Stimulated activated CD4-positive, alpha-beta T cell treated with anti-CD3 and anti-CD28 coated beads, Interleukin-1b, Interleukin-23, amount 100 ng/mL, for 24 hours (primary cell): ENCODE measurements around the gene GPX8.
A peak's percentile ranks its signal among the peaks of the same experiment; 100 is the strongest.

Experiments used
- DNase-seq, 4 experiments: peaks; one replicate each; pipeline ENCODE4 v3.0.0-alpha.2; 2020; ENCODE audit warnings: low read depth in 4 of 4, low spot score in 1 of 4

Gene GPX8

DNA sequence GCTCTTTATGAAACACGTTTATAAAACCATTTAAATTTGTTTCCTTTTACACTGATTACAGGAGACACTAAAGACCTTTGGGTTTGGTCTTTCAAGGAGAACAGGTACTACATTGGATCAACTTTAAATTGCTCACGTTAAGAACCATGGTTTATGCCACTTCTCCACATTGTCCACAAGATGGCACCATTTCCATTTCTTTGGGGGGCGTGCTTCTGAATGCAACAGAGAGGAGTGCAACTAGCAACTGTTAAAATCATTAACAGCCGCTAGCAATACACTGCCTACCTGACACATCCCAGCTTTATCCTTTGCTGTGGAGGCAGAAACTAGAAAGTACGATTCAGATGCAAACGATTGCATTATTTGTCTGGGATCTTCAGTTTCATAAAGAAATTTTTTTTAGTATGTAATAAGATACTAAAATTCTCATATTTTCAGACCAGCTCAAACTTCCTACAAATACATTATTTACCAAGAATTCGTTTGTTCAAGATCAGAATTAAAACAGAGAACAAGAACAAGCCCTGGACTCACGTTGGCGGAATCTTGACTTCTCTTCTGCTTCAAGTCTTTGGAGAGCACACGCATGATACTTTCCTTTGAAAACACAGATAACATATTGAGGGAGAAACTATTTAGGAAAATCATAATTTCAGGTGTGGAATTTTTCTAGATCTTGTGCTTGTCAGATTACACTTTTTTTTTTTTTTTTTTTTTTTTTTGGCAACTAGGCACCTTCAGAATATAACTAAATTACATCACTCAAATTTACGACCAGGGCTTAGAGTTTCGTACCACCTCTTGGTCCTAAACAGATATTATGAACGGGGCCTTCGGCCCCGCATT, 12.3 kb downstream of the GPX8 start:
- DNase-seq, result peak in 3 of 4 experiments; percentile 13 to 41 (median 29)

GRCh38 chr5:55172937-55173686, 13.1 kb downstream of the GPX8 start, which contains the start of gene CDC20B:
Gene CDC20B (minus strand): TSS chr5:55173177. CDS start chr5:55173000, 177 bp downstream.
- DNase-seq, result peak; percentile 55 to 74 (median 58)

DNA sequence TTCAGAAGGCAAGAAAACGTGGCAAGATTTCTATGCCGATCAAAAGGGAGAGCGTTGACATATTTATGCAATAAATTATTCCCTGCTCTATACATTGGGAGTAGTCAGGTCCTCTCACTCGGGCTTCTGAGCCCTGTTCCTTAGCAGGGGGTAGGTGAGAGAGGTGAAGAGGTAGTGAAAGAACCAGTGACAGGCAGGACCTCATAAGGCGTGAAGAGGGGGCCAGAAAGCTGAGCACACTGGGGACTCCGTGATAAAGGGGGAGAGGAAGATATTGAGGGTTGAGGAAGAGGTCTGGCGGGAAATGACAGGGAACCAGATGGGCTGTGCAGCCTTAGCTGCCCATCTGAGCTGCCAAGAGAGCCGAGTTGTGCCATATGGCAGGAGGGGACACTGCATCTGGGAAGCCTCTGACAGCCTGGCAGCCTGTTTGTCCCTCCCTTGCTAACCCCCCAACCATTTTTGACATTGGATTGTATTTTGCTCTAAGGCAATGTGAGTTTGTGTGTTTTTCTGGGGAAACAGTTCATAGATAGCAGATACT, 13.8 kb downstream of the GPX8 start:
- DNase-seq, result no peak

GRCh38 chr5:55175781-55176175, 15.8 kb downstream of the GPX8 start:
- no peak for DNase-seq

DNA sequence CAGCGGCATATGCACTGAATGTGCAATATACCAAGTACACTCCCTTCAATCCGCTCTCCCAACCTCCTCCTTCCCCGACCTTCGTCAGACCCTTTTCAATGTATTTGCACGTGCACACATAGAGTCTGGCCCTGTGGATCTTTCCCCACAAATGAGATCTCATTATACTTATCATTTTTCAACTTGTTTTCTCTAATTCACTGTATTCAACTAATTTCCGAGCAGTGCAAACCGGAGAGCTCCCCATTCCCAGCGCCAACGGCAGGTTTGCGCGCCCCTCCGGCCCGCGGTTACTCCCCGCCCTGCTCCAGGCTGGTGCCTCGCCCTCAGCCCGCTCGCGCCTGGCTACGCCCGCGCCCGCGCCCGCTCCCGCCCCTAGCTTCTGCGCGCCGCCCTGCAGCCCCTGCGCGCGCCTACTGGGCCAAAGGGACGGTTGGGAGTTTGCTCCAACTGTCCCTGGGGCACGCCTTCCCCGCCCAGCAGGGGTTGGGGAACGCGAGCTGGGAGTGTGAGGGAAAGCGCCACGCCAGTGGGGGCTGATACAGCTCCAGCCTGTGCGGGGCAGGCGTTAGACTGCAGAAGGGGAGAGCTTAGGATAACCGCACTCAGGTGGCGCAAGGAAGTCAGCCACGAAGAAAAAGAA, 16.3 kb downstream of the GPX8 start:
- peak in 1 of 4 experiments; percentile 19 for DNase-seq

- DNase-seq, result no peak
Observed at GRCh38 chr5:55177078-55177477, 17.1 kb downstream of the GPX8 start.

DNA sequence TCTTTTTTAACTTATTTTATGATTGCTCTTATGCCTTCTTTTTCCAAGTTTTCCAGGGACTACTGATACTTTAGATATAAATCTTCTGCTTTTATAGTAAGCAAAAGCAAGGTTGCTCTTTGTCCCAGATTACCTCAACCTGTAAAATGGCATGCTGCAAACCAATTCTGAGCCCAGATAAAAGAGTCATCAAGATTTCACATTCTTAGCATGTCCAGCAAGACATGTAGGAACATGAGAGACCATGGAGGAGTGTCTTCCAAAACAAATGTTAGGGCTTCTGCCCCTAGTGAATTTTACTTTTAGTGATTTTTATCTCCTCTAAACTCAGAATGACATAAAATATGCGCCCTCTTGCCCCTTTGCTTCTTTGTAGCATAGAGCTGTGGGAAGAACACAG, 20.0 kb downstream of the GPX8 start:
- DNase-seq, result no peak

GRCh38 chr5:55187370-55187769, 27.4 kb downstream of the GPX8 start:
- no peak for DNase-seq

DNA sequence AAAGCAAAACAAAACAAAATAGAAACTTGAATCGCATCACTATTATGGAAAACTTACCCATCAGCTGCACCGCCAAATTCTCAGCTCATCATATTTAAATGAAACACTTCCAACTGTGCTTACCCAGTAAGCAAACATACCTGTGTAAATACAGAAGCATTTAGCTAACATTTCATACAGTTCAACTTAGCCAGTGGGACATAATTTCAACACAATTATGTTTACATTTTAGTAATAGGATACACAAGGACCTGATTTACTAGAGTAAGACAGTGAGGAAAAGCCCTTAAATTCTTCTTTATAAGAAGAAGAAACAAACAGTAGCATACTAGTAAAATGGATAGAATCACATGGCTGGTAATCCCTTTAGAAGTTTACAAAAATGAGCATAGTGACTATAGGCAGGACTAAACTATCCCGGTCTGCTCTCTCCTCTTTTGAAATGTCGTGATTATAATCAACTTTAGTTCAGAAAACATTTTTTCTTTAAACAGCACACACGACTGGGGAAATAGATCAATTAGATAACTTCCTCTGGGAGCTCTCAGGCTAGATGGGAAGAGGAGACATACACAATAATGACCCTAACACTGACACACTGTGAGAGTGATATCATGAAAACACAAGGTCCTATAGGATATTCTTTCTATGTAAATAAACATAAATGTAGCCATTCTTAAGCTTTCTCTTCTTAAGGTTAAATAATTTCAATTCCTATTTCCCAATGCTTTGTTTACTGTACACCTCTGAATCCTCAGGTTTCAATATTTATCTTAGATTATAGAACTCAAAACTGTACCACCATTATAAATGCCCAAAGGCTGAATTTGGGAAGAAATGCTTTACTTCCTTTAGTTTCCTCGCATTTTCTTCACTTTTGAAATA, 28.9 kb downstream of the GPX8 start:
- DNase-seq, result no peak

GRCh38 chr5:55191165-55191564, 31.2 kb downstream of the GPX8 start:
- no peak for DNase-seq

DNA sequence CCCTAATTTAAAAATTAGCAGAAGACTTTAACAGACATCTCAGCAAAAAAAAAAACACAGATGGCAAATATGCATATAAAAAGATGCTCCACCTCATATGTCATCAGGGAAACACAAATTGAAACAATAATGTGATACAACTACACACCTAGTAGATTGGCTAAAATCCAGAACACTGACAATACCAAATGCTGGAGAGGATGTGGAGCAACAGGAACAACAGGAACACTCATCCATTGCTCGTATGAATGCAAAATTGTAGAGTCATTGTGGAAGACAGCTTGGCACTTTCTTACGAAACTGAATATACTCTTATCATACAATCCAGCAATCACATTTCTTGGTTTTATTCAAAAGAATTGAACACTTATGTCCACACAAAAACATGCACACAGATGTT, 45.0 kb downstream of the GPX8 start:
- no peak for DNase-seq

DNA sequence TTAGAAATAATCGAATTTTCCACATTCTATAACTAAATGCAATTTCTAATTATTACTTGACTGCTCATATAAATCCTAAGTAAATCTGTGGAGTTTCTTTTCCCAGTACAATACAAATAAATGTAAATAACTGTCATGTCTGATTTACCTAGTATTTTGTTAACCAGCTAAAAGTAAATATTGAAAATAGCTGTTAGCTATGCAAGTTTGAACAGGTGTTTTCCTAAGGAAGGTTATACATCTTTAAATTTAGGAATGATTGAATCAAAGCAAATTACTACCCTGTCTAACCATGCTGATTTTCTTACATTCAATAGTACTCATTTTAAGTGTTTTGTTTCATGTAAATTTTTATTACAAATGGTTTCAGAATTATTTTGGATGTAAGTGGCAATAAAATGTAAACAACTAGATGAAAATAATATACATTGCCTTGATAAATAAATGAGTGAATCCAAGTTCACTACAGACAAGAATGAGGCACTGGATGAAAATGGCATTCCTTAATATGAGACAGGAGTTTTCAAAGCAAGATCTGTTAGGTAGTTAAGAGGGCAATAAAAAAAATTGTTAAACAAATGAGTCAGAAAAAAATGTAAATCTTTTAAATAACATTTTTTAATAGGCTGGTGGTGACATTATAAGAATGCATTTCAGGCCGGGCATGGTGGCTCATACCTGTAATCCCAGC, 51.4 kb downstream of the GPX8 start:
- DNase-seq, result no peak
